Stimulated activated CD8-positive, alpha-beta memory T cell treated with anti-CD3 and anti-CD28 coated beads, Interleukin-7, amount 100 ng/mL, for 1 hour (primary cell): ENCODE measurements around the gene CSGALNACT2.

Experiments used
- DNase-seq, 2 donors: peaks; one replicate each; pipeline ENCODE4 v3.0.0-alpha.2; 2020; ENCODE audit warnings: low read depth in 2 of 2

Gene CSGALNACT2

DNA sequence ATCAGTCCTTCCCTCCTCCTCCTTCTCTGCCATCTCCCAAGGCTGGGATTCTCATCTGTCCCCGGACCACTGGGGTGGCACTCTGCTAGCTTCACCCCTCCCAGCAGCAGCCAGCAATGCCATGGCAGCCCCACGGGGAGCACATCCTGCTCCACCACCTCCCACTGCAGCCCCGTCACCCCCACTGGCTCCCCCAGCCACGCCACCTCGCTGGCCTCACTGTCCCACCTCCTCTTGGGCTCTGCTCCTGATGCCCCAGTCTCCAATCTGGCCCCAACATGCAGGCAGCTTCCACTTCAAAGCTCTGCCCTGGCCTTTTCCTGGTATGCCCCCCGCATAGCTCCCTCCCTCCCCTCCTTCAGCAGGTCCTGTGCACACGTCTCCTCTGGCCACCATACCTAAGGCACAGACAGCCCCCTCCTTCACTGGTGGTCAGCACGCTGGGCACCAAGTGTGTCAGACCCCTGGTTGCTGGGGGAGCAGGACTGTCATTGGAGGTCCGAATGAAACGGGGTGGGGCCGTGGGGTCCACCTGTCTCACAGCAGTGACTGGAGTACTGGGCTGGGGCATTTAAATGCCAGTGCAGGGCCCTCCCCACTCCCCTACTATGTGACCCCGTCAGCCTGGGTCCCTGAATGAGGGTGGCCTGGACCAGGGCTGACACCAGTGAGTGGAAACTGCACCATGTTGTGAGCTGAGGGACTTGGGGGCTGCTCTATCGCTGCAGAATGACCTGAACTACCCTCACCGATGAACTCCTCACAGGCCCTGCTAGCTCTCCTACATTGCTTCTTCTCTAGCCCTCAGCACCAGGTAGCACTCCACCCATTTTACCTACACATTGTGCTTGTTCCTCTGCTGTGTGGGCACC, 89.9 kb downstream of the CSGALNACT2 start:
- no peak for DNase-seq

- no peak for DNase-seq
These were observed 90.5 kb downstream of the CSGALNACT2 start for GRCh38 chr10:43228783-43229207.

DNA sequence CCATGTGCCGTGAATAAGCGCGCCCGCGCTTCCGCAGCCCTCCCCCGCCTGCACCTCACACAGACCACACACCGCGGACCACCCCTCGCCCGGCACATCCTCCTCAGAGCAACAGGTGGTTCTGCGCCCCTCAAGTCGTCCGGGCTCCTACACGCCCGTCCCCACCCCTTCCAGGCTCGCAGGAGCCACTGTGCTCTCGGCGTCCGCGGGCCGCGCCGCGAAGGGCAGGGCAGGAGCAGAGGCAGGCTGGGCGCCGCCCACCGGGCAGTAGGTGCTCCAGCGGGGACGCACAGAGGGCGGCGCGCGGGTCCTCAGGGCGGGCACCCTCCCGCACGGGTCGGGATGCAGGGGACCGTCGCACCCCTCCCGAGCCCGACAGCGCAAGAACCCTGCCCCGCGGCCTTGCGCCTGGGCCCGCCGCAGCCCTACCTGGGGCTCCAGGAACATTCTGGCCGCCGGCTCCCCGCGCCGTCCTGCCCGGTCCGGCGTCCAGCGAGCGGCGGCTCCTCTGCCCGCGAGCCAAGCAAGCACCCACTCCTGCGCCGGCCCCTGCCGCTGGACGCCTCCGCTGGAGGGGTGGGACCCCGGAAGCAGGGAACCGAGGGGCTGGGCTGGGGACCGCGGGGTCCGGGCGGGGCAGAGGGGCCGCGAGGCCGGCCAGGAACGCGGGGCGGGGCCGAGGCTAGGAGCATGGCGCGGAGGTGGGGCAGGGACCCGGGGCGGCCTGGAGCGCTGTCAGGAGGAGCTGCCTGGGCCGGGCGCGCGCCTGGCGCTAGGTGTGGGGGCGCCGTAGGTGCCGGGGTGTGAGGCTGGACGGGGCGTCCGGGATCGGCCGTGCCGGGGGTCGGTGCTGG, 91.2 kb downstream of the CSGALNACT2 start:
- no peak for DNase-seq

GRCh38 chr10:43230101-43230908, 92.1 kb downstream of the CSGALNACT2 start:
- DNase-seq = no peak

DNA sequence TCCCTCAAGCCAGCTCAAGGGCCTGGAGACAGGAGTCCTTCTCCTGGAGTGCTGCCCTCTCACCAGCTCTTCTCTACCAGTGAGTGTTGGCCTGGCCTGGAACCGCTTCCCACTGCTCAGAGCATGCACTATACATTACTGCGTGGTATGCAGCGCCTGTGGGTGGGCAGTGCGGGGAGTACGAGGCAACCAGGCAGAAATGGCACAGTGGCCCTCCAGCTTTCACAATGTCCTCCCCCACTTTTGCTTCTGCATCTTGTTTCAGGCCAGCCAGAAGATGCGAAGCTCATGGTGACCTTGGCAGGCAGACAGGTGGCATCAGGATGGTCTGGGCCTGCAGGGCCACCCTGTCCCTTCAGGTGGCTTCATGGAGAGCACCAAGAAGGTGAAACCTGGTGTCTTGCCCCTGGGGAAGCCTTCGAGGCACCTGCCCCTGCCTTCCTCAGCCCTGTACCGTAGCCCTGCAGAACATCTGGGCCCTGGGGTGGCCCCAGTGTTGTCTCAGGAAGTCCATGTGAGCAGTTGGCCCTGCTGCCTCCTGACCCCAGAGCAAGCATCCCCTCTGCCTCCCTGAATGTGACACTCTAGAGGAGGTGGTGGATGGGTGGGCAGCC, 92.8 kb downstream of the CSGALNACT2 start:
- no peak for DNase-seq

- DNase-seq = no peak
These were observed 93.4 kb downstream of the CSGALNACT2 start for GRCh38 chr10:43231523-43232078.

- DNase-seq = no peak
These were observed 95.6 kb downstream of the CSGALNACT2 start for GRCh38 chr10:43233601-43234430.

DNA sequence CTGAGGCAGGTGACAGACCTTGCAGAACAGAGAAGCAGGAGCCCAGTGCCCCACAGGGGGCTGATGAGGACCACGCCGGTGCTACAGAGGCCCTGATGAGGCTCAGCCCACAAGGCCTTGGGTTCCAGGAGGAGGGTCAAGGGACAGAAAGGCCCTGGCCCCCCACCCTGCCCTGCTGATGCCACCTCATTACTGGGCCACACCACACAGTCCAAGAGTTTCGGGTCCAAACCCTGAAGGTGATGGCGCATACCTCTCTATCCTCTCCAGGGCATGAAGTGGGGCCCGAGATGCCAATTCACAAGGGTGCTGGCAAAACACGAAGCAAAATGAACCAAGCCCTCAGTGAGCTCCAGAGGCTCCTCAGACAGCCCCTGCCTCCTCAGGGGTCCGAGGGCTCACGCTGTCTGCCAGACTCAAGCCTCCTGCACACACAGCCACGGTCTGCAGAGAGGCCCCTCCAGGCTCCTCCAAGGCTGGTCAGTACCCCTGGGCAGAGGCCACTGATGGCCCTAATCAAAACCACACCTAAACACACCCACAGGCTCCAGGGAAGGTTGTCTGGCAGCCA, 96.3 kb downstream of the CSGALNACT2 start:
- no peak for DNase-seq
